GM23338 (cell line): ENCODE measurements around the gene C1QTNF8. TPM values are rescaled to one million over a fixed set of nuclear protein-coding genes. Genes with fewer than 3 reads are reported as not detected.

ENCODE experiments used
- ATAC-seq: fragments of 200-7000 bp; cut with Tn5 transposase; 3 replicates; pipeline ENCODE4 v1.9.1; 2020
- DNase-seq: peaks from one replicate; pipeline ENCODE4 v3.0.0-alpha.2; 2015; ENCODE audit warnings: low spot score
- H2AFZ ChIP-seq: fragments of 200-600 bp; sonication (generic); 2 replicates; pipeline ENCODE4 v1.8.0; 2016; ENCODE audit warnings: antibody characterized with exemption, mild to moderate bottlenecking, moderate library complexity
- H3F3A ChIP-seq: fragments of 200-600 bp; sonication (generic); replicated peaks from 2 replicates; pipeline ENCODE4 v1.8.0; 2017; ENCODE audit warnings: antibody characterized with exemption, mixed run types, low read depth
- H3K27ac ChIP-seq: fragments of 200-600 bp; sonication (generic); 2 replicates; pipeline ENCODE4 v1.6.1; 2016; ENCODE audit warnings: low read depth
- H3K27me3 ChIP-seq: fragments of 200-600 bp; sonication (generic); 2 replicates; pipeline ENCODE4 v1.8.0; 2016; ENCODE audit warnings: mild to moderate bottlenecking, mixed run types, moderate library complexity; ENCODE audit not compliant: insufficient read depth
- H3K36me3 ChIP-seq: fragments of 200-600 bp; sonication (generic); 2 replicates; pipeline ENCODE4 v1.8.0; 2016; ENCODE audit warnings: mild to moderate bottlenecking; ENCODE audit not compliant: insufficient read depth
- H3K4me1 ChIP-seq: fragments of 200-600 bp; sonication (generic); 2 replicates; pipeline ENCODE4 v1.8.0; 2016; ENCODE audit warnings: mild to moderate bottlenecking, moderate library complexity; ENCODE audit not compliant: insufficient read depth
- H3K4me2 ChIP-seq: fragments of 200-600 bp; sonication (generic); 2 replicates; pipeline ENCODE4 v1.7.1; 2017; ENCODE audit warnings: mixed run types
- H3K4me3 ChIP-seq: fragments of 200-600 bp; sonication (generic); 2 replicates; pipeline ENCODE4 v1.6.1; 2016; ENCODE audit warnings: mixed run types
- H3K79me2 ChIP-seq: fragments of 200-600 bp; sonication (generic); replicated peaks from 2 replicates; pipeline ENCODE4 v1.8.0; 2017; ENCODE audit warnings: mild to moderate bottlenecking; ENCODE audit not compliant: insufficient read depth
- H3K9me2 ChIP-seq: fragments of 200-600 bp; sonication (generic); 2 replicates; pipeline ENCODE4 v1.8.0; 2017; ENCODE audit not compliant: insufficient read depth
- H4K20me1 ChIP-seq: fragments of 200-600 bp; sonication (generic); replicated peaks from 2 replicates; pipeline ENCODE4 v1.8.0; 2017; ENCODE audit warnings: mild to moderate bottlenecking; ENCODE audit not compliant: insufficient read depth
- H3K27ac Mint-ChIP-seq: 2 replicates; pipeline ENCODE4 v1.8.0; 2020; ENCODE audit warnings: inconsistent platforms, mild to moderate bottlenecking, moderate library complexity, mixed read lengths
- H3K27me3 Mint-ChIP-seq: 3 replicates; pipeline ENCODE4 v1.8.0; 2022; ENCODE audit warnings: low read depth, mild to moderate bottlenecking, moderate library complexity, mixed read lengths, inconsistent platforms; ENCODE audit not compliant: insufficient read depth, poor library complexity
- H3K36me3 Mint-ChIP-seq: 3 replicates; pipeline ENCODE4 v1.8.0; 2021; ENCODE audit warnings: low read depth, mild to moderate bottlenecking, inconsistent platforms, moderate library complexity, mixed read lengths
- H3K4me1 Mint-ChIP-seq: 3 replicates; pipeline ENCODE4 v1.8.0; 2020; ENCODE audit warnings: mild to moderate bottlenecking, inconsistent platforms, mixed read lengths
- H3K4me3 Mint-ChIP-seq: 3 replicates; pipeline ENCODE4 v1.8.0; 2021; ENCODE audit warnings: moderate library complexity, mild to moderate bottlenecking, inconsistent platforms, mixed read lengths
- H3K9me3 Mint-ChIP-seq: 3 replicates; pipeline ENCODE4 v1.8.0; 2020; ENCODE audit warnings: moderate library complexity, mild to moderate bottlenecking, inconsistent platforms, mixed read lengths
- CREB1 ChIP-seq: fragments of 250-450 bp; sonication (Bioruptor Pico); IDR thresholded peaks from 2 replicates; pipeline ENCODE4 v1.5.0; 2020; ENCODE audit warnings: low read depth, mild to moderate bottlenecking, moderate library complexity
- JUNB ChIP-seq: IDR thresholded peaks from one replicate; pipeline ENCODE4 v1.6.1; 2016; ENCODE audit warnings: antibody characterized with exemption; ENCODE audit not compliant: unreplicated experiment
- NANOG ChIP-seq: IDR thresholded peaks from 2 replicates; pipeline ENCODE4 v1.6.1; 2016; ENCODE audit warnings: antibody characterized with exemption, borderline replicate concordance
- POLR2AphosphoS5 ChIP-seq: IDR thresholded peaks from 2 replicates; pipeline ENCODE4 v1.6.1; 2016; ENCODE audit warnings: antibody characterized with exemption, low read depth
- ZNF114 ChIP-seq: fragments of 250-450 bp; sonication (Bioruptor Pico); IDR thresholded peaks from 2 replicates; pipeline ENCODE4 v1.5.0; 2020; ENCODE audit warnings: mild to moderate bottlenecking, moderate library complexity
- ZNF331 ChIP-seq: fragments of 250-450 bp; sonication (Bioruptor Pico); IDR thresholded peaks from 2 replicates; pipeline ENCODE4 v1.5.0; 2020; ENCODE audit warnings: low read depth, mild to moderate bottlenecking, moderate library complexity
- ZNF462 ChIP-seq: fragments of 250-450 bp; sonication (Bioruptor Pico); IDR thresholded peaks from 2 replicates; pipeline ENCODE4 v1.5.0; 2020; ENCODE audit warnings: mild to moderate bottlenecking, moderate library complexity
- polyA plus RNA-seq: library from polyadenylated mRNA; unstranded; fragments of >200 nt; fragmentation: Nextera tagmentation; extraction: Ambion mirVana; gene quantifications from 2 replicates; pipeline ENCODE4 v1.2.1, GENCODE V29; 2016
- total RNA-seq: library from RNA; depleted of rRNA; stranded (reverse); fragments of >200 nt; shearing (Covaris generic); gene quantifications from 2 replicates; pipeline ENCODE4 v1.2.3, GENCODE V29; 2014
- TF ChIP-seq, protein P1 (sequence below): IDR thresholded peaks from one replicate; pipeline ENCODE4 v1.6.1; 2018; ENCODE audit warnings: antibody characterized with exemption; ENCODE audit not compliant: unreplicated experiment
- TF ChIP-seq, protein P2 (sequence below), 2 experiments: fragments of 200-600 bp in 1 of 2; sonication (generic) in 1 of 2; conservative IDR thresholded peaks; 2 replicates each; pipeline versions ENCODE4 v1.5.1 to v1.6.1; 2016 to 2017; ENCODE audit warnings: antibody characterized with exemption in 2 of 2, low read depth in 2 of 2, mild to moderate bottlenecking in 2 of 2, moderate library complexity in 1 of 2
- TF ChIP-seq, protein P3 (sequence below): IDR thresholded peaks from 2 replicates; pipeline ENCODE4 v1.6.1; 2016; ENCODE audit warnings: antibody characterized with exemption

The C1QTNF8 gene
- total and polyA plus RNA-seq, 2 experiments from 2014 or later, result not detected

GRCh38 chr16:1121009-1121408, 25.0 kb upstream of the C1QTNF8 start:
- DNase-seq, result no peak
- Histone ChIP-seq H2AFZ (no peak overlapping the region), H3K9me2 (no peaks in the 10 kb centered on the region), H3K4me1 (no peaks in the 10 kb centered on the region), H3K4me3 (no peak overlapping the region), H3F3A (no peaks in the 10 kb centered on the region), H3K36me3 (no peaks in the 10 kb centered on the region), H4K20me1 (no peaks in the 10 kb centered on the region), H3K79me2 (no peaks in the 10 kb centered on the region), H3K27me3 (no peaks in the 10 kb centered on the region), H3K27ac (no peak overlapping the region), H3K4me2 (no peak overlapping the region)
- H3K27me3 Mint-ChIP-seq, result no peaks in the 10 kb centered on the region
- no peak for ATAC-seq
- no peak overlapping the region for H3K4me3 Mint-ChIP-seq
- H3K9me3 Mint-ChIP-seq, result no peaks in the 10 kb centered on the region
- no peaks in the 10 kb centered on the region for H3K4me1 Mint-ChIP-seq
- no peak for TF ChIP-seq ZNF331 (CRISPR knock-in tag)
- TF ChIP-seq NANOG, result no peak
- no peak overlapping the region for H3K27ac Mint-ChIP-seq
- H3K36me3 Mint-ChIP-seq, result no peaks in the 10 kb centered on the region

- Histone ChIP-seq H3K4me1 (no peaks in the 10 kb centered on the region), H3K79me2 (no peaks in the 10 kb centered on the region), H3K27ac (no peak overlapping the region), H3K27me3 (no peaks in the 10 kb centered on the region), H2AFZ (no peak overlapping the region), H3F3A (no peaks in the 10 kb centered on the region), H3K36me3 (no peaks in the 10 kb centered on the region), H3K9me2 (no peaks in the 10 kb centered on the region), H3K4me2 (no peak overlapping the region), H3K4me3 (no peak overlapping the region), H4K20me1 (no peaks in the 10 kb centered on the region)
- H3K27ac Mint-ChIP-seq, result no peak overlapping the region
- ATAC-seq (no peak), DNase-seq (no peak)
- H3K9me3 Mint-ChIP-seq, result no peaks in the 10 kb centered on the region
- TF ChIP-seq CREB1 (CRISPR knock-in tag) (no peak), ZNF462 (CRISPR knock-in tag) (no peak), NANOG (no peak), ZNF331 (CRISPR knock-in tag) (no peak), ZNF114 (CRISPR knock-in tag) (no peak), POLR2AphosphoS5 (no peak), JUNB (no peak)
- TF ChIP-seq, protein P1, sequence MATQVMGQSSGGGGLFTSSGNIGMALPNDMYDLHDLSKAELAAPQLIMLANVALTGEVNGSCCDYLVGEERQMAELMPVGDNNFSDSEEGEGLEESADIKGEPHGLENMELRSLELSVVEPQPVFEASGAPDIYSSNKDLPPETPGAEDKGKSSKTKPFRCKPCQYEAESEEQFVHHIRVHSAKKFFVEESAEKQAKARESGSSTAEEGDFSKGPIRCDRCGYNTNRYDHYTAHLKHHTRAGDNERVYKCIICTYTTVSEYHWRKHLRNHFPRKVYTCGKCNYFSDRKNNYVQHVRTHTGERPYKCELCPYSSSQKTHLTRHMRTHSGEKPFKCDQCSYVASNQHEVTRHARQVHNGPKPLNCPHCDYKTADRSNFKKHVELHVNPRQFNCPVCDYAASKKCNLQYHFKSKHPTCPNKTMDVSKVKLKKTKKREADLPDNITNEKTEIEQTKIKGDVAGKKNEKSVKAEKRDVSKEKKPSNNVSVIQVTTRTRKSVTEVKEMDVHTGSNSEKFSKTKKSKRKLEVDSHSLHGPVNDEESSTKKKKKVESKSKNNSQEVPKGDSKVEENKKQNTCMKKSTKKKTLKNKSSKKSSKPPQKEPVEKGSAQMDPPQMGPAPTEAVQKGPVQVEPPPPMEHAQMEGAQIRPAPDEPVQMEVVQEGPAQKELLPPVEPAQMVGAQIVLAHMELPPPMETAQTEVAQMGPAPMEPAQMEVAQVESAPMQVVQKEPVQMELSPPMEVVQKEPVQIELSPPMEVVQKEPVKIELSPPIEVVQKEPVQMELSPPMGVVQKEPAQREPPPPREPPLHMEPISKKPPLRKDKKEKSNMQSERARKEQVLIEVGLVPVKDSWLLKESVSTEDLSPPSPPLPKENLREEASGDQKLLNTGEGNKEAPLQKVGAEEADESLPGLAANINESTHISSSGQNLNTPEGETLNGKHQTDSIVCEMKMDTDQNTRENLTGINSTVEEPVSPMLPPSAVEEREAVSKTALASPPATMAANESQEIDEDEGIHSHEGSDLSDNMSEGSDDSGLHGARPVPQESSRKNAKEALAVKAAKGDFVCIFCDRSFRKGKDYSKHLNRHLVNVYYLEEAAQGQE, result no peak
- TF ChIP-seq, protein P2, sequence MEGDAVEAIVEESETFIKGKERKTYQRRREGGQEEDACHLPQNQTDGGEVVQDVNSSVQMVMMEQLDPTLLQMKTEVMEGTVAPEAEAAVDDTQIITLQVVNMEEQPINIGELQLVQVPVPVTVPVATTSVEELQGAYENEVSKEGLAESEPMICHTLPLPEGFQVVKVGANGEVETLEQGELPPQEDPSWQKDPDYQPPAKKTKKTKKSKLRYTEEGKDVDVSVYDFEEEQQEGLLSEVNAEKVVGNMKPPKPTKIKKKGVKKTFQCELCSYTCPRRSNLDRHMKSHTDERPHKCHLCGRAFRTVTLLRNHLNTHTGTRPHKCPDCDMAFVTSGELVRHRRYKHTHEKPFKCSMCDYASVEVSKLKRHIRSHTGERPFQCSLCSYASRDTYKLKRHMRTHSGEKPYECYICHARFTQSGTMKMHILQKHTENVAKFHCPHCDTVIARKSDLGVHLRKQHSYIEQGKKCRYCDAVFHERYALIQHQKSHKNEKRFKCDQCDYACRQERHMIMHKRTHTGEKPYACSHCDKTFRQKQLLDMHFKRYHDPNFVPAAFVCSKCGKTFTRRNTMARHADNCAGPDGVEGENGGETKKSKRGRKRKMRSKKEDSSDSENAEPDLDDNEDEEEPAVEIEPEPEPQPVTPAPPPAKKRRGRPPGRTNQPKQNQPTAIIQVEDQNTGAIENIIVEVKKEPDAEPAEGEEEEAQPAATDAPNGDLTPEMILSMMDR (conservative IDR thresholded peaks at IDR 0.05; ENCODE audit: low read depth in 2 of 2), result no peak
- TF ChIP-seq, protein P3, sequence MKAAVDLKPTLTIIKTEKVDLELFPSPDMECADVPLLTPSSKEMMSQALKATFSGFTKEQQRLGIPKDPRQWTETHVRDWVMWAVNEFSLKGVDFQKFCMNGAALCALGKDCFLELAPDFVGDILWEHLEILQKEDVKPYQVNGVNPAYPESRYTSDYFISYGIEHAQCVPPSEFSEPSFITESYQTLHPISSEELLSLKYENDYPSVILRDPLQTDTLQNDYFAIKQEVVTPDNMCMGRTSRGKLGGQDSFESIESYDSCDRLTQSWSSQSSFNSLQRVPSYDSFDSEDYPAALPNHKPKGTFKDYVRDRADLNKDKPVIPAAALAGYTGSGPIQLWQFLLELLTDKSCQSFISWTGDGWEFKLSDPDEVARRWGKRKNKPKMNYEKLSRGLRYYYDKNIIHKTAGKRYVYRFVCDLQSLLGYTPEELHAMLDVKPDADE, result no peak
- no peaks in the 10 kb centered on the region for H3K27me3 Mint-ChIP-seq
- no peaks in the 10 kb centered on the region for H3K36me3 Mint-ChIP-seq
- no peaks in the 10 kb centered on the region for H3K4me1 Mint-ChIP-seq
- H3K4me3 Mint-ChIP-seq, result no peak overlapping the region
Measured at GRCh38 chr16:1120577-1120941, 24.5 kb upstream of the C1QTNF8 start.
